Activated CD8-positive, alpha-beta T cell treated with anti-CD3 and anti-CD28 coated beads for 36 hours (primary cell): ENCODE measurements around the gene EGR2. TPM values are rescaled to one million over a fixed set of nuclear protein-coding genes. Genes with fewer than 3 reads are reported as not detected.
A peak's percentile ranks its signal among the peaks of the same experiment; 100 is the strongest.

Experiments
- ATAC-seq: fragments of 200-7000 bp; cut with Tn5 transposase; one replicate; pipeline ENCODE4 v1.10.0; 2021; ENCODE audit warnings: mild to moderate bottlenecking, moderate library complexity
- CTCF ChIA-PET: fragments of 350-600 bp; sonication (Branson Sonifier 250); formaldehyde crosslinking; loops from one replicate; lab custom pipeline; 2021; ENCODE audit warnings: antibody characterized with exemption; lab: Charles Lee
- POLR2A ChIA-PET: fragments of 350-600 bp; sonication (Branson Sonifier 250); formaldehyde crosslinking; loops from one replicate; lab custom pipeline; 2021; ENCODE audit warnings: antibody characterized with exemption; lab: Charles Lee
- DNase-seq: peaks from one replicate; pipeline ENCODE4 v3.0.0-alpha.2; 2020
- H3K27ac Mint-ChIP-seq: one replicate; pipeline ENCODE4 v1.8.0; 2021; ENCODE audit warnings: mild to moderate bottlenecking, mixed read lengths
- H3K27me3 Mint-ChIP-seq: one replicate; pipeline ENCODE4 v1.8.0; 2021; ENCODE audit warnings: mixed read lengths
- H3K36me3 Mint-ChIP-seq: one replicate; pipeline ENCODE4 v1.8.0; 2021; ENCODE audit warnings: low read depth, mixed read lengths
- H3K4me1 Mint-ChIP-seq: one replicate; pipeline ENCODE4 v1.8.0; 2021; ENCODE audit warnings: low read depth, mixed read lengths
- H3K4me3 Mint-ChIP-seq: one replicate; pipeline ENCODE4 v1.8.0; 2021; ENCODE audit warnings: mild to moderate bottlenecking, moderate library complexity, mixed read lengths
- H3K9me3 Mint-ChIP-seq: one replicate; pipeline ENCODE4 v1.8.0; 2021; ENCODE audit warnings: mixed read lengths
- intact Hi-C: fragments of 100-400 bp; cut with micrococcal nuclease; formaldehyde crosslinking; loops from one replicate; pipeline ENCODE4 v1.10.0; 2022
- total RNA-seq, 2 experiments: library from RNA; stranded (reverse); gene quantifications; one replicate each; pipeline ENCODE4 v1.2.3, GENCODE V29; 2021
- TF ChIP-seq, protein P1 (sequence below): fragments of 200-600 bp; IDR thresholded peaks from one replicate; pipeline ENCODE4 v1.8.0; 2022; ENCODE audit warnings: antibody characterized with exemption, mild to moderate bottlenecking

EGR2 gene
- total RNA-seq, 2 experiments from 2014 or later = 45.6 to 46.6 TPM

DNA sequence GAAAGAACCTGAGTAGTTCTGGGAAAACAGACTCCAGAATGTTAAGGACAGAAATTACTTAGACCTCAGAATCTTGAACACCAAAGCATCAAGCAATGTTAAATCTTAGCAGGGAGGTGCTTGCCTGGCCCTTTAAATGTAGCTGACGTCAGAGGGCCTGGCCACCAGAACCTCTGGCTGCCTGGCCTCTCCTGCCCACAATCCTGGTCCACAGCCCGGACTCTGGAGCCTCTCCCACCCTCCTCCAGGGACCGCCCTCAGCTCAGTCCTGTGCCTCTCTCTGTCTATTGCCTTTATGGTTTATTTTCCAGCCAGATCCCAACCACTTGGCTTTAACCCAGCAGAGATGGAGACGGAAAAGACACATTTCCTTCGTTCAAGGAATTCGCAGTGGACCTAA lies 42.2 kb upstream of the EGR2 start:
- no peaks in the 10 kb centered on the region for H3K36me3 Mint-ChIP-seq
- TF ChIP-seq, protein P1, sequence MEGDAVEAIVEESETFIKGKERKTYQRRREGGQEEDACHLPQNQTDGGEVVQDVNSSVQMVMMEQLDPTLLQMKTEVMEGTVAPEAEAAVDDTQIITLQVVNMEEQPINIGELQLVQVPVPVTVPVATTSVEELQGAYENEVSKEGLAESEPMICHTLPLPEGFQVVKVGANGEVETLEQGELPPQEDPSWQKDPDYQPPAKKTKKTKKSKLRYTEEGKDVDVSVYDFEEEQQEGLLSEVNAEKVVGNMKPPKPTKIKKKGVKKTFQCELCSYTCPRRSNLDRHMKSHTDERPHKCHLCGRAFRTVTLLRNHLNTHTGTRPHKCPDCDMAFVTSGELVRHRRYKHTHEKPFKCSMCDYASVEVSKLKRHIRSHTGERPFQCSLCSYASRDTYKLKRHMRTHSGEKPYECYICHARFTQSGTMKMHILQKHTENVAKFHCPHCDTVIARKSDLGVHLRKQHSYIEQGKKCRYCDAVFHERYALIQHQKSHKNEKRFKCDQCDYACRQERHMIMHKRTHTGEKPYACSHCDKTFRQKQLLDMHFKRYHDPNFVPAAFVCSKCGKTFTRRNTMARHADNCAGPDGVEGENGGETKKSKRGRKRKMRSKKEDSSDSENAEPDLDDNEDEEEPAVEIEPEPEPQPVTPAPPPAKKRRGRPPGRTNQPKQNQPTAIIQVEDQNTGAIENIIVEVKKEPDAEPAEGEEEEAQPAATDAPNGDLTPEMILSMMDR = no peak
- peaks cover 1% of the 10 kb centered on the region for H3K27me3 Mint-ChIP-seq
- no peak overlapping the region for H3K27ac Mint-ChIP-seq
- ChIA-PET POLR2A (no interaction called here), CTCF (interaction anchor here (1.2 to 1.4 kb wide), 2 partner anchors 248 to 421 kb away, joined by 3 read pairs; no protein-coding TSS in a partner anchor)
- intact Hi-C loops = no loop called here
- ATAC-seq (no peak), DNase-seq (no peak)
- no peak overlapping the region for H3K4me3 Mint-ChIP-seq
- peaks cover 2% of the 10 kb centered on the region for H3K9me3 Mint-ChIP-seq
- peaks cover 64% of the 10 kb centered on the region for H3K4me1 Mint-ChIP-seq

DNA sequence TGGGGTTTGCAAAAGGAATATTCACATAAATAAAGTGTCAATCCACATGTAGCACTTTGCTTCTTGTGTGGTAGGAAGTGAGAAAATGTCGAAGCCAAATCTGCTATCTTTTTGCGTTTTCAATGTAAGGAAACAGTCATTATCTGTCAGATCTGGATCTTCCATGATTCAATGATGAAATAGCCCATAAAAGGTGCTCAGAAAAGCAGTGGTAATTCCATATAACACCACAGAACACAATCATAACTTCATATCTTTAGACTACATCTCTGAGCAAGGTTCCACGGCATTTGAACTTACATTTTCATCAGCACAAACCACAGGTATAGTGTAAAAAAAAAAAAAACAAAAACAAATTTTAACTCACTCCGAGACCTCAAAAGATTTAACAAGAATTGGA lies 39.9 kb upstream of the EGR2 start:
- POLR2A ChIA-PET = interaction anchor here (1.2 kb wide), 1 partner anchor 38 kb away, joined by 3 read pairs; no protein-coding TSS in a partner anchor
- ATAC-seq (peak; percentile 32), DNase-seq (no peak)
- H3K27me3 Mint-ChIP-seq = peaks cover 1% of the 10 kb centered on the region
- intact Hi-C loops = loop anchor here (1.0 kb wide), 1 partner anchor 219 kb away; no protein-coding TSS in a partner anchor
- no peak overlapping the region for H3K4me3 Mint-ChIP-seq
- peaks cover 2% of the 10 kb centered on the region for H3K9me3 Mint-ChIP-seq
- no peaks in the 10 kb centered on the region for H3K36me3 Mint-ChIP-seq
- peaks cover 74% of the 10 kb centered on the region for H3K4me1 Mint-ChIP-seq
- CTCF ChIA-PET = interaction anchor here (1.0 to 1.2 kb wide), 2 partner anchors 37 to 245 kb away, joined by 3 to 5 read pairs; no protein-coding TSS in a partner anchor
- TF ChIP-seq, protein P1 = no peak
- H3K27ac Mint-ChIP-seq = peak overlapping the region; percentile 60

DNA sequence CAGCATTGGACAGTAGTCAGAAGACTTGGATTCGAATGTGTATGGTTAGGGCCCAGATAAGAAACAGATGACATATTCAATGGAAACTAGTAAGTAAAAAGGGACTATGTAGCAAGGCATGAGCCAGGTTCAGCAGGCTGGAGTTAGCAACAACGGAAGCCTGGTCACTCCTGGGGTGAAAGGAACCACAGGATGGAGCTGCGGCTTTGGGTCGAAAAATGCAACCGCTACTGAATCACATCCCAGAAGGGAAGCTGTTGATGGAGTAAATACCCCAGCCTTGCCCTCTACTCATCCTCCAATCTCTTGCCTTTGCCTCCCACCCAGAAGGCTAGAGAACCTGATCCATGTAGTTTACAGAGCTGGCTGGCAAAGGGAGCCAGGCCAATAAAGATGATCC lies 37.5 kb upstream of the EGR2 start:
- Mint-ChIP-seq H3K27ac (peak overlapping the region; percentile 94), H3K36me3 (no peaks in the 10 kb centered on the region), H3K4me1 (peaks cover 71% of the 10 kb centered on the region), H3K9me3 (peaks cover 4% of the 10 kb centered on the region), H3K27me3 (peaks cover 9% of the 10 kb centered on the region), H3K4me3 (peak overlapping the region; percentile 51)
- ATAC-seq (peak; percentile 60), DNase-seq (peak; percentile 84)
- CTCF ChIA-PET = interaction anchor here (0.7 to 4.1 kb wide), 7 partner anchors 17 to 304 kb away, joined by 3 to 30 read pairs (median 3); partner anchors contain the start of gene EGR2
- POLR2A ChIA-PET = interaction anchor here (1.1 to 3.8 kb wide), 7 partner anchors 9 to 121 kb away, joined by 4 to 33 read pairs (median 7); partner anchors contain the start of gene EGR2
- intact Hi-C loops = loop anchor here (1.0 to 2.0 kb wide), 5 partner anchors 37 to 173 kb away; partner anchors contain the start of gene EGR2
- TF ChIP-seq, protein P1 = no peak

DNA sequence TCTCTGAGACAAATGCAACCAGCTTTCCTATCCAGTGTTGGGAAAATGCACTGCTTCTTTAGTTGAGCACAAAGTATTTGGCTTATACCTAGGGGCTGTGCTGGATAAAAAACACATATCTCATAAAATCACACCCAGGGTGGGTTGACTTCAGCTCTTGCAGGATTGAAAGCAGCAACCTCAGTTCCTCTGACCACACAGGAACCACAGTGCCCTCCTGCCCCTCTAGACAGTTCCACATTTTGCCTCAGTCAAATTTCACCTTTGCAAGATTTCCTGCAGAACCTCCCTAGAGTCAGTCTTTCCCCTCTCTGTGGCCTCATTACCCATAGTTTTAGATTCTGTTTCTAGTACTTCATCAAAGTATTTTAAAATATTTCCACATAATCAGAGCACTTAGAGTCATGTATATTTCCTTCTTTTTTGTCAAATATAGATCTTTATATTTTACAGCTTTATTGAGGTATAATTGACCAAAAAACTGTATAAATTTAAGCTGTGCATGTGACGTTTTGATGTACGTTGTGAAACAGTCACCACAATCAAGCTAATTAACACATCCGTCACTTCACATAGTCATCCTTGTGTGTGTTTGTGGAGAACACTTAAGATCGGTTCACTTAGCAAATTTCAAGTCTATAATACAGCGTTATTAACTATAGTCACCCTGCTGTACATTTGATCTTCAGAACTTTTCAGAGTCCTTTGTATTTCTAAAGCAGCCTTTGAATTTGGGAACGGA lies 37.0 kb upstream of the EGR2 start:
- peak; percentile 60 for ATAC-seq
- POLR2A ChIA-PET = interaction anchor here (1.1 to 3.8 kb wide), 8 partner anchors 10 to 142 kb away, joined by 4 to 33 read pairs (median 6); partner anchors contain the start of gene EGR2
- intact Hi-C loops = loop anchor here (1.0 to 2.0 kb wide), 5 partner anchors 36 to 172 kb away; partner anchors contain the start of gene EGR2
- CTCF ChIA-PET = interaction anchor here (0.7 to 4.1 kb wide), 7 partner anchors 17 to 304 kb away, joined by 3 to 30 read pairs (median 3); partner anchors contain the start of gene EGR2
- H3K27ac Mint-ChIP-seq = peak overlapping the region; percentile 94
- H3K36me3 Mint-ChIP-seq = no peaks in the 10 kb centered on the region
- H3K4me3 Mint-ChIP-seq = peak overlapping the region; percentile 51
- H3K4me1 Mint-ChIP-seq = peaks cover 69% of the 10 kb centered on the region
- TF ChIP-seq, protein P1 = no peak
- H3K27me3 Mint-ChIP-seq = peaks cover 10% of the 10 kb centered on the region
- H3K9me3 Mint-ChIP-seq = peaks cover 10% of the 10 kb centered on the region
- peak; percentile 89 for DNase-seq
